OCI-LY7 (cell line): ENCODE measurements around the gene LYVE1. TPM values are rescaled to one million over a fixed set of nuclear protein-coding genes. Genes with fewer than 3 reads are reported as not detected.

ENCODE experiments used
- BruUV-seq: library from RNA; stranded (reverse); fragments of 400-500 nt; replicated peaks from 2 replicates; lab custom pipeline; 2021; lab: Mats Ljungman, UMichigan
- CTCF ChIA-PET: fragments of 300-600 bp; sonication (Branson Sonifier 250); formaldehyde crosslinking; loops from one replicate; lab custom pipeline; 2022; ENCODE audit warnings: antibody characterized with exemption; ENCODE audit not compliant: unreplicated experiment; lab: Charles Lee
- POLR2A ChIA-PET: fragments of 300-600 bp; sonication (Branson Sonifier 250); formaldehyde crosslinking; loops from one replicate; lab custom pipeline; 2022; ENCODE audit warnings: antibody characterized with exemption; lab: Charles Lee
- DNase-seq: peaks from one replicate; pipeline ENCODE4 v3.0.0-alpha.2; 2015; ENCODE audit warnings: low spot score
- H2AFZ ChIP-seq: fragments of 200-600 bp; sonication (generic), shearing (Covaris generic); 2 replicates; pipeline ENCODE4 v1.6.1; 2014; ENCODE audit warnings: mild to moderate bottlenecking, antibody characterized with exemption, low read length, moderate library complexity
- H3K27ac ChIP-seq: fragments of 200-600 bp; sonication (generic); 2 replicates; pipeline ENCODE4 v1.5.1; 2014; ENCODE audit warnings: mixed run types, low read depth, mild to moderate bottlenecking, moderate library complexity, low read length, inconsistent platforms; ENCODE audit not compliant: poor library complexity, severe bottlenecking
- H3K36me3 ChIP-seq: fragments of 200-600 bp; sonication (generic); 2 replicates; pipeline ENCODE4 v1.6.1; 2014; ENCODE audit warnings: mild to moderate bottlenecking, antibody characterized with exemption, low read length, moderate library complexity, mixed read lengths; ENCODE audit not compliant: insufficient read depth
- H3K4me1 ChIP-seq: fragments of 200-600 bp; sonication (generic); 2 replicates; pipeline ENCODE4 v1.5.1; 2014; ENCODE audit warnings: mild to moderate bottlenecking, low read length; ENCODE audit not compliant: insufficient read depth, poor library complexity, severe bottlenecking
- H3K4me2 ChIP-seq: fragments of 200-600 bp; sonication (generic); 2 replicates; pipeline ENCODE4 v1.6.1; 2014; ENCODE audit warnings: mild to moderate bottlenecking, low read length
- H3K4me3 ChIP-seq: fragments of 200-600 bp; sonication (generic); 2 replicates; pipeline ENCODE4 v1.5.1; 2014; ENCODE audit warnings: mild to moderate bottlenecking, low read depth, low read length; ENCODE audit not compliant: poor library complexity, severe bottlenecking
- H3K79me2 ChIP-seq: fragments of 200-600 bp; sonication (generic); 2 replicates; pipeline ENCODE4 v1.6.1; 2016; ENCODE audit warnings: low read depth, mild to moderate bottlenecking, low read length, moderate library complexity, mixed read lengths; ENCODE audit not compliant: insufficient read depth
- H3K9me2 ChIP-seq: fragments of 200-600 bp; sonication (generic); 2 replicates; pipeline ENCODE4 v1.6.1; 2016; ENCODE audit warnings: mild to moderate bottlenecking, low read length, mixed read lengths; ENCODE audit not compliant: insufficient read depth
- H3K9me3 ChIP-seq: fragments of 200-600 bp; sonication (generic); 2 replicates; pipeline ENCODE4 v1.6.1; 2014; ENCODE audit warnings: mild to moderate bottlenecking, mixed run types, low read length, mixed read lengths
- H4K20me1 ChIP-seq: fragments of 200-600 bp; sonication (generic); 2 replicates; pipeline ENCODE4 v1.6.1; 2014; ENCODE audit warnings: mild to moderate bottlenecking, antibody characterized with exemption, low read length, moderate library complexity, mixed read lengths; ENCODE audit not compliant: insufficient read depth
- CTCF ChIP-seq: fragments of 200-600 bp; sonication (generic); conservative IDR thresholded peaks from 2 replicates; pipeline ENCODE4 v1.5.1; 2014; ENCODE audit warnings: mild to moderate bottlenecking, antibody characterized with exemption, low read length, moderate library complexity, mixed read lengths
- EZH2phosphoT487 ChIP-seq: fragments of 200-600 bp; sonication (generic); IDR thresholded peaks from 2 replicates; pipeline ENCODE4 v1.6.1; 2018; ENCODE audit warnings: low read depth, borderline replicate concordance, mild to moderate bottlenecking, mixed run types, antibody characterized with exemption, low read length, moderate library complexity, mixed read lengths
- intact Hi-C: fragments of 100-400 bp; cut with micrococcal nuclease; formaldehyde crosslinking; loops from one replicate; pipeline ENCODE4 v1.10.0; 2022; ENCODE audit not compliant: unreplicated experiment
- total RNA-seq, 2 experiments: library from RNA; depleted of rRNA in 1 of 2; stranded (reverse); fragments of >200 nt in 1 of 2; shearing (Covaris generic) in 1 of 2; gene quantifications; 2 replicates each; pipeline ENCODE4 v1.2.3, GENCODE V29; 2014 to 2022

The LYVE1 gene
- total RNA-seq, 2 experiments from 2014 or later = not detected

GRCh38 chr11:10588904-10589303, 20.4 kb upstream of the LYVE1 start:
- no peak overlapping the region for H3K4me2 ChIP-seq
- H3K27ac ChIP-seq = no peak overlapping the region
- ChIA-PET CTCF (interaction anchor here (0.8 kb wide), 1 partner anchor 60 kb away, joined by 4 read pairs; no protein-coding TSS in a partner anchor), POLR2A (no interaction called here)
- BruUV-seq = no TSS peak
- no peaks in the 10 kb centered on the region for H4K20me1 ChIP-seq
- no peaks in the 10 kb centered on the region for H3K79me2 ChIP-seq
- H3K36me3 ChIP-seq = no peaks in the 10 kb centered on the region
- no peak overlapping the region for H3K4me3 ChIP-seq
- DNase-seq = no peak
- no peaks in the 10 kb centered on the region for H3K4me1 ChIP-seq
- H3K9me3 ChIP-seq = no peaks in the 10 kb centered on the region
- intact Hi-C loops = no loop called here
- TF ChIP-seq EZH2phosphoT487 = no peak
- no peak overlapping the region for H2AFZ ChIP-seq
- H3K9me2 ChIP-seq = no peaks in the 10 kb centered on the region

GRCh38 chr11:10587995-10588394, 19.5 kb upstream of the LYVE1 start:
- CTCF ChIA-PET = no interaction called here
- DNase-seq = no peak
- H3K4me2 ChIP-seq = no peak overlapping the region
- POLR2A ChIA-PET = interaction anchor here (0.7 kb wide), 2 partner anchors 68 to 137 kb away, joined by 3 read pairs; no protein-coding TSS in a partner anchor
- H3K4me1 ChIP-seq = no peaks in the 10 kb centered on the region
- H2AFZ ChIP-seq = no peak overlapping the region
- H3K4me3 ChIP-seq = no peak overlapping the region
- H4K20me1 ChIP-seq = no peaks in the 10 kb centered on the region
- H3K9me3 ChIP-seq = no peaks in the 10 kb centered on the region
- BruUV-seq = no TSS peak
- H3K79me2 ChIP-seq = no peaks in the 10 kb centered on the region
- no peaks in the 10 kb centered on the region for H3K9me2 ChIP-seq
- intact Hi-C loops = no loop called here
- H3K27ac ChIP-seq = no peak overlapping the region
- no peaks in the 10 kb centered on the region for H3K36me3 ChIP-seq
- TF ChIP-seq EZH2phosphoT487 (no peak), CTCF (no peak)

GRCh38 chr11:10587388-10587787, 18.9 kb upstream of the LYVE1 start:
- intact Hi-C loops = no loop called here
- no peak for DNase-seq
- Histone ChIP-seq H3K4me1 (no peaks in the 10 kb centered on the region), H3K79me2 (no peaks in the 10 kb centered on the region), H3K4me2 (no peak overlapping the region), H4K20me1 (no peaks in the 10 kb centered on the region), H3K9me2 (no peaks in the 10 kb centered on the region), H3K27ac (no peak overlapping the region), H3K4me3 (no peak overlapping the region), H3K9me3 (no peaks in the 10 kb centered on the region), H3K36me3 (no peaks in the 10 kb centered on the region), H2AFZ (no peak overlapping the region)
- ChIA-PET CTCF (no interaction called here), POLR2A (interaction anchor here (0.7 kb wide), 1 partner anchor 138 kb away, joined by 3 read pairs; no protein-coding TSS in a partner anchor)
- BruUV-seq = no TSS peak
- TF ChIP-seq CTCF (no peak), EZH2phosphoT487 (no peak)
